GM21367 (cell line): ENCODE measurements around the gene ANKRD9.

ENCODE experiments used
- ATAC-seq: cut with Tn5 transposase; IDR thresholded peaks from one replicate; pipeline ENCODE4 v1.9.1; 2021; ENCODE audit not compliant: unreplicated experiment

The ANKRD9 gene

GRCh38 chr14:102499401-102500157, 10.0 kb downstream of the ANKRD9 start:
- ATAC-seq, result no peak

- ATAC-seq, result no peak
These were observed 10.8 kb downstream of the ANKRD9 start for GRCh38 chr14:102498678-102499265.

GRCh38 chr14:102497998-102498677, 11.4 kb downstream of the ANKRD9 start:
- ATAC-seq, result no peak

GRCh38 chr14:102496958-102497744, 12.4 kb downstream of the ANKRD9 start:
- no peak for ATAC-seq

- ATAC-seq, result no peak
These were observed 13.3 kb downstream of the ANKRD9 start for GRCh38 chr14:102496331-102496691.

- no peak for ATAC-seq
These were observed 13.9 kb downstream of the ANKRD9 start for GRCh38 chr14:102495491-102496330.

GRCh38 chr14:102493585-102493984, 16.0 kb downstream of the ANKRD9 start:
- ATAC-seq, result no peak

- ATAC-seq, result no peak
These were observed 16.5 kb downstream of the ANKRD9 start for GRCh38 chr14:102493096-102493495.

GRCh38 chr14:102492531-102492910, 17.1 kb downstream of the ANKRD9 start:
- ATAC-seq, result no peak

GRCh38 chr14:102491786-102492530, 17.6 kb downstream of the ANKRD9 start:
- ATAC-seq, result no peak

- no peak for ATAC-seq
These were observed 18.2 kb downstream of the ANKRD9 start for GRCh38 chr14:102491366-102491765.

GRCh38 chr14:102490456-102490855, 19.1 kb downstream of the ANKRD9 start:
- no peak for ATAC-seq

GRCh38 chr14:102487204-102487577, 22.4 kb downstream of the ANKRD9 start:
- ATAC-seq, result no peak

GRCh38 chr14:102486513-102487203, 22.9 kb downstream of the ANKRD9 start:
- no peak for ATAC-seq

- no peak for ATAC-seq
These were observed 23.7 kb downstream of the ANKRD9 start for GRCh38 chr14:102485693-102486512.

GRCh38 chr14:102484316-102484715, 25.3 kb downstream of the ANKRD9 start:
- no peak for ATAC-seq

- no peak for ATAC-seq
These were observed 27.8 kb downstream of the ANKRD9 start for GRCh38 chr14:102481791-102482238.

- ATAC-seq, result no peak
These were observed 28.2 kb downstream of the ANKRD9 start for GRCh38 chr14:102481371-102481770.
